ENCODE results near the gene DPP6.
"Not testable (repeated sequence)": the region's sequence is repeated elsewhere in the genome, so short reads cannot be mapped to it uniquely, and the experiment has no call there.

Gene DPP6

DNA sequence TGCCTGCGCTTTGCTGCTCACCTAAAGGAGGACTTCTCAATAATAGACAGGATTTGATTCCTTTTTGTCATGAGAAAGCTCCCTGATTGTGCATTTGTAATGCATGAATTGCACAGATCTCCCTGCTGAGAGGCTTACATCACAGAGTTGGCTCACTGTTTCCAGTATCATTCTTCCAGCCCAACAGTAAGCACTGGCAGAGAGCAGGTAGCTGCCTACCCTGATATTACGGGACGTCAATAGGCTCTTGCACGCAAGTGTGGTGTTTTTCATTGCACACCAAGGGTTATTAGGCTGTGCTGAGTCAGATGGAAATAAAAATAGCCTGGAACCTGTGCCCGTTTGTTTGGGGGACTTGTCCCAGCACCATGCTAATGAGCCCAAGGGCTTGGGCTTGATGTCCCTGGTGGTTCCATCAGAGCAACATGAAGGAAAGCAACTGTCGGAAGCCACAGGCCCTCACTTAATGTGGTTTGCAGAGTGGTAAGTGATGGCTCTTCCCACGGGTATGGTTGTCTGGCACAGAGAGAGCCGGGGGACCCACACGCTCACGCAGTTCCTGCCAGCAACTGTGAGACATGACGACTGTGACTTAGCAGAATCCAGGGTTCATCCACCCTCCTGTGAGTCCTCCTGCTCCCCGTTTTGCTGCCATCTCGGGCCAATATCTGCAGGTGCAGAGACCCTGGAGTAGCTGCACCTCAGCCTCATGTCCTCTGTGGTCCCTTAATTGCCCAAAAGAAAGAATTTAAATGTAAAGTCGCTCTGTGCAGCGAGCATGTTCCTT is 20.4 kb downstream of the DPP6 start:
- DNase-seq (ENCODE audit: low spot score), result not testable (repeated sequence)

- not testable (repeated sequence) for DNase-seq (ENCODE audit: low spot score)
Observed at GRCh38 chr7:154078523-154078922, 26.3 kb downstream of the DPP6 start.

GRCh38 chr7:154080249-154080648 is 28.1 kb downstream of the DPP6 start:
- not testable (repeated sequence) for DNase-seq (ENCODE audit: low spot score)

GRCh38 chr7:154087037-154087725 is 35.0 kb downstream of the DPP6 start:
- not testable (repeated sequence) for DNase-seq (ENCODE audit: low spot score)

DNA sequence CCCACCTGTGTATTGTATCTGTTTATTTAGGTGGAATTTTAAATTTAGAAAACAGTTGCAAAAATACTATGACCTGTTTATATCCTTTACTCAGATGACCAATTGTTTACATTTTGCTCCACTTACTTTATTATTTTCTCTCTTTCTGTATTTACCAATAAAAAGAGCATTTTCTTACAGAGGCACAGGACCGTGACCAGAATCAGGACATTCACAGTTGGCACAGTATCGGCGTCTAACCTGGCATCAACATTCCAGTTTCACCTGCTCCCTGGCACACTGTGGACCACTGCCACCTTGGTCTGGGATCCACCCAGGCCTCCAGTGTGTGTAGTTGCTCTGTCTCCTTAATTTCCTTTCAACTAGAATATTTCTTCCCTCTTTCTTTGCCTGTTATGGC is 39.9 kb downstream of the DPP6 start:
- DNase-seq (ENCODE audit: low spot score), result not testable (repeated sequence)

DNA sequence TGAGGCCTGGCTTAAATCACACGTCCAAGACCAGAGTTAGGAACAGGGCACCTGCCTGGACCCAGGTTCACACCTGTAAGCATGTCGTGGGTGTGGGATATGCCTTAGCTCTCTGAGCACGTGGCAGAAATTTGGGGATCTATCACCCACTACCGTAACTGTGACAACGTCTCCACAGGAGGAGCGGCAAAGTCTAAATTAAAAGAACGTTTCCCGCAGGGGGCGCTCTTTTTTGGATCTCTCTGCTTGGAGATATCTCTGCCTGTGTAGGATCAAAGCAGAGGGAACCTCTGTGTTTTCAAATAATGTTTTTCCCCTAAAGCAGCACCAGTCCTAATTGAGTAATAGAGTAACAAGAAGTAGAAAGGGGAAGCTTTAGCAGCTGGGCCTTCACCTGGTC is 43.0 kb downstream of the DPP6 start:
- DNase-seq (ENCODE audit: low spot score), result not testable (repeated sequence)

DNA sequence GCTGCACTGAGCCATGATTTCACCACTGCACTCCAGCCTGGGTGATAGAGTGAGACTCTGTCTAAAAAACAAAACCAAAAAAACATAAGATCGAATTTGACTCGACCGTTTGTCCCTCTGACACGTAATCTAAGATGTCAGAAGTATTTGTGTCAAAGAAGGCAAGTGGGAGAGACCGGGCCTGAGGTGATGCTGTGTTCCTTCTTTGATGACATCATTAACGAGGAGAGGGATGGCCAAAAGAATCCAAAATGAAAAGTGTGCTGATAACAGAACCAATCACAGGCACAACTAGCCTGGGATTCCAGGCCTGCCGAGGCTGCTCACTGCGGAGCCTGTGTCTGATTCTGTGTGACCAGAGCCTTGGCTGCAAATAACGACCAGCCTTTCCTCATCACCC is 52.9 kb downstream of the DPP6 start:
- DNase-seq (ENCODE audit: low spot score), result not testable (repeated sequence)

DNA sequence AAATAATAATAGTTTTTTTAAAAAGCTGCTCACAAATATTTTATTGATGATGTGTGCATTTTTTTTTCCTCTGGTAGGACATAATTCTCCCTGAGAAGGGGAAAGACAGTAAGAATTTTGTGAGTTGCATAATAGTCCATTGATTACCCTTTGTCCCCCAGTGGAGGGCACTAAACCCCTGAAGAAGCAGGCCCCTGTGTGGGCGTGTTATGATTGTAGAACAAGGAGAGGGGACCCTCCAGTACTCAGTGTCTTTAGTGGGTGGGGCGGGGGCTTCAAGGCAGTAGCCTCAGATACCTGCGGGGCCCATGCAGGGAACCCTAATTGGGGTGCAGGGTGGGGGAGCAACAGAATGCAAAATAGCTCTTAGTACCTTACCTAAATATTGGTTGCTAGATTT is 57.4 kb downstream of the DPP6 start:
- not testable (repeated sequence) for DNase-seq (ENCODE audit: low spot score)

DNA sequence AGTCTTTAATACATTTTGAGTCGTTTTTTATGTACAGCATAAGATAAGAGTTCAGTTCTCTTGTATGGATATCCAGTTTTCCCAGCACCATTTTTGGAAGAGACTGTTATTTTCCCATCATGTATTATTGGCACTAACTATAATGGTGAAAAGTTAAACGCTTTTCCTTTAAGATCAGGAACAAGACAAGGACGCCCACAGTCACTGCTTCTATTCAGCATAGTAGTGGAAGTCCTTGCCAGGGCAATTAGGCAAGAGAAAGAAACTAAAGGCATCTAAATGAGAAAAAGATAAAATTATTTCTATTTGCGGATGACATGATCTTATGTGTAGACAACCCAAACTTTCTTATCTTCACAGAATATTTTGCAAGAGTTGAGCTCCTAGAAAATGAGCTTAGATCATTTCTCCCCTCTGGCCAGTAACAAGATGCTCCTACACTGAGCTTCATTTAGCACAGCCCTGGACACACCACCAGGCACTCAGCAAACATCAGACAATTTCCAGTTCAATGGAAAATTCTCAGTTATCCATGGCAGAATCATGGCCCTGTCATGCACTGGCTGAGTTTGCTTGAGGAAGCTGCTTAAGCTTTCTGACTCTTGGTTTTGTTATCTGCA is 61.6 kb downstream of the DPP6 start:
- DNase-seq (ENCODE audit: low spot score), result not testable (repeated sequence)

DNA sequence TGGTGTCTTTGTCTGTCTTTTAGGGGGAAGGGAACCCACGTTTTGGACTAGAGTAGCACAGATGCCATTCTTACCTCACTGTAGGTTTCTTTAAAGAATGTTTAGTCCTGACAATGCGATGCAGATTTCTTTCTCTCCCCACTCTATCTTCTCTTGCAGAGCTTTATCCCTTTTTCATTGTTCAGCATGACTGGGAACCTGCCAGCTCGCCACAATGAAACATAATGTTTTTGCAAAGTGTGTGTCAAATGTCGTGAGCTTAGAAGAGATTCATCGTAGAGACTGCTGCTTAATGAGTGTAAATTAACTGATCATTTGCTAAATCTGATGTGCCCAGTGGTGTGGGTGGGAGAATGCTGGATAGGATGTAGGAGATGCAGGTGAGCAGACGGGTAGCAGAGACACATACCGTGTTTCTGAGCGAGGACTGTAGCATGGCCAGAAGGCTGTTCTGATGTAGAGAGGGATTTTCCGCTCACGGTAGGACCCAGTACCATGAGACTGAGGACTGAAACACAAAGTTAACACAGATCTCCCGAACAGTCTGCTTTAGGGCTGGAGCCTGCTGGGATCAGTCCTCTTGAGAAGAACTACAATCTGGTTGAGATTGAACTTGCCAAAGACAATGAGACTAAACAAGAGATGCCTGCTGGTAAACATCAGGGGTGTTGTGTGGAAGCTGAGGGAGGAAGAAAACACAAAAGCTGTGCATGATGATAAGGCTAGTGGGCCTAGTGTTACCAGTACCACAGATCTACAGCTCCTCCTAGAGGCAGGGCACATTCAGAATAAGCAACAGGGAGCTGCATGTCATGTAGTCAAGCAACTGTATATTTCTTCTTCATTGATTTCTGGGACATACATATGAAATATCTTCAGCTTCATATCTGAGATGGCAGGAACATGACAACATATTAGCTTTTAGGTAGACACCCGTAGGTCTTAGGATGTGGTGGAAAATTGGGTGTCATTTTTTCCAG is 65.5 kb downstream of the DPP6 start:
- DNase-seq (ENCODE audit: low spot score), result not testable (repeated sequence)

- not testable (repeated sequence) for DNase-seq (ENCODE audit: low spot score)
Observed at GRCh38 chr7:154120825-154121224, 68.6 kb downstream of the DPP6 start.

DNA sequence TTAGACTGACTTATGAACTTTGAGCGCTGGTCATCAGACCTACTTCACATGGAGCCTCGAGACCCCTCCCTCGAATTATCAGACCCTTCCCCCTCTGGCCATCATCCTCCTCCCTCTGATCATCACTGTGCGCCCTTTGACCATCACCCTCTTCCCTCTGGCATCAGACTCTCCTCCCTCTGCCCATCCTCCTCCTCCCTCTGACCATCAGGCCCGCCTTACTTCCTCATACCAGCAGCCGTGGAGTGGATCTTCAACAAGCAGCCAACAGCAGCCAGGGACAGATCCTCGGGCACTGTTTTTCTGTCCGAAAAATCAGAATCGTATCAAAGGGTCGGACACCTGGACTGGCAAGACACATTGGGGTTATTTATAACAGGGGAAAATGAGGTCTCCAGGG is 70.5 kb downstream of the DPP6 start:
- not testable (repeated sequence) for DNase-seq (ENCODE audit: low spot score)

GRCh38 chr7:154123397-154123796 is 71.2 kb downstream of the DPP6 start:
- DNase-seq (ENCODE audit: low spot score), result not testable (repeated sequence)

- not testable (repeated sequence) for DNase-seq (ENCODE audit: low spot score)
Observed at GRCh38 chr7:154129142-154129541, 76.9 kb downstream of the DPP6 start.

GRCh38 chr7:154132617-154133016 is 80.4 kb downstream of the DPP6 start:
- DNase-seq (ENCODE audit: low spot score), result not testable (repeated sequence)

DNA sequence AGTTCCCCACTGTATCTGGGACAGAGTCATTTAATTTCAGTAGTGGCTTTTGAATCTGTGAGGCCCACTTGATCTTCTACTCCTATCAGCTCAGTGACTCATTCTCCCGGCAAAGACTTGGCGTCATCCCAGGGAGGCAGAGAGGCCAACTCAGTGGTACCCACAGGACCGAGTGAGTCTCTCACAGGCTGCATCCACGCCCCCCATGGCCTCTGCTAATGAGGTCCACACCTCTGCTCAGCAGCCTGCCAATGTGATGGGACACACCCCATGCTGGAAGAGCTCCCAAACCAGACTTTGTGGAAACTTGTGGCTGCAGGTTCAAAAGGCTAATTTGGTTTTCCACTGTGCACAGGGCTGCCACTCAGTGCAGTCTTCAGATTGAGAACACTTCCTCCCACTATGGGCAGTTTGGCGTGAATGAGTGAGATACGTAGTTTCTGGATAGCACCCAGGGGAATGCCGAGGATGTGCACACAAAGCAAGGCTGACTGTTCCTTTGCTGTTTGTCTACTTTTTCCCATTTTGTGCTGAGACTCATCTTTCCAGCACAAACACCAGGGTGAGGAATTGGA is 81.6 kb downstream of the DPP6 start:
- not testable (repeated sequence) for DNase-seq (ENCODE audit: low spot score)

DNA sequence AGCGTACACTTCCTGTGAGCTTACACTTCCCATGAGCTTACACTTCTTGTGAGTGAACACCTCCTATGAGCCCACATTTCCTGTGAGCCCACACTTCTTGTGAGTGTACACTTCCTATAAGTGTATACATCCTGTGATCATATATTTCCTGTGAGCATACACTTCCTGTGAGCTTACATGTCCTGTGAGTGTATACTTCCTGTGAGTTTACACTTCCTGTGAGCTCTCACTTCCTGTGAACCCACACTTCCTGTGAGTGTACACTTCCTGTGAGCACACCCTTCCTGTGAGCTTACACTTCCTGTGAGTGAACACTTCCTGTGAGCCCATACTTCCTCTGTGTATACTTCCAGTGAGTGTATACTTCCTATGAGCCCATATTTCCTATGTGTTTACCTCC is 82.5 kb downstream of the DPP6 start:
- not testable (repeated sequence) for DNase-seq (ENCODE audit: low spot score)

DNA sequence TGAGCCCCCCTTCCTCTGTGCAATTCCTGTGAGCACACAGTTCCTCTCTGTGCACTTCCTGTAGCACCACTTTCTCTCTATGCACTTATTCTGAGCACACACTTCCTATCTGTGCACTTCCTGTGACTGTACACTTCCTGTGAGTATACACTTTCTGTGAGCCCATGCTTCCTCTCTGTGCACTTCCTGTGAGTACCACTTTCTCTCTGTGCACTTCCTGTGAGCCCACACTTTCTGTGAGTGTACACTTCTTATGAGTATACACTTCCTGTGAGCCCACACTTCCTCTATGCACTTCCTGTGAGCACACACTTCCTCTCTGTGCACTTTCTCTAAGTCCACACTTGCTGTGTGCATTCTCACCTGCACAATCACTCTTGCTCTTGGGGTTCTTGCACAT is 83.4 kb downstream of the DPP6 start:
- DNase-seq (ENCODE audit: low spot score), result not testable (repeated sequence)

- DNase-seq (ENCODE audit: low spot score), result not testable (repeated sequence)
Observed at GRCh38 chr7:154145922-154146706, 93.9 kb downstream of the DPP6 start.

DNA sequence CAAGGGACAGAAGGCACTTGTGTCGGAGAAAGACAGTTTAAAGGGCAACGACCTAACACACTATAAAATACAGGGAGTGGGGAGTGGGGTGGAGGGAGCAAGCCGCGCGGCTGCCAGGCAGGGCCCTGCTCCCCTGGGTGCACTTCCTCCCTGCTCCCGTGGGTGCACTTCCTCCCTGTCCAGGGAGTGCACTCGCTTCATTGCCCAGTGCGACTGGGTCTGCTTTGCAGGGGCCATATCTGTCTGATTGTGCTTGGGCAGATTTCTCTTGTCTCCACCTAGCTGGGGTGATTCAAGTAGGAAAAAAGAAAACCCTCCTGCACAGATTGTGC is 94.5 kb downstream of the DPP6 start:
- DNase-seq (ENCODE audit: low spot score), result not testable (repeated sequence)
